Spleen (tissue), 7 donors: ENCODE results near the gene SCFD2.

Experiments
- CTCF ChIP-seq, 11 experiments: fragments of 200-600 bp in 7 of 11; fragments of 450-650 bp in 4 of 11; sonication (generic) in 4 of 11; IDR thresholded peaks in 8 of 11; conservative IDR thresholded peaks in 3 of 11; 1 replicate in 7 of 11; 2 replicates in 4 of 11; pipeline versions ENCODE4 v1.4.0 to v1.8.0; 2016 to 2021; ENCODE audit warnings: antibody characterized with exemption in 11 of 11, inconsistent platforms in 4 of 11, mild to moderate bottlenecking in 1 of 11
- POLR2AphosphoS5 ChIP-seq, 3 donors: sonication (generic); formaldehyde crosslinking; IDR thresholded peaks; one replicate each; pipeline ENCODE4 v1.5.1; 2017; ENCODE audit warnings: antibody characterized with exemption in 3 of 3
- donor health status: DM: no; HTN: no; CAD: no; lungs with moderate emphysema.
- donor health status: DM: no; HTN: no; CAD: no.
- donor health status: DM: no; HTN: no; CAD: no.

GRCh38 chr4:53120778-53121177 lies 245.1 kb downstream of the SCFD2 start:
- TF ChIP-seq CTCF (IDR thresholded peaks at IDR 0.05 in 8 of 11, conservative IDR thresholded peaks at IDR 0.05 in 3 of 11) (no peak), POLR2AphosphoS5 (IDR thresholded peaks at IDR 0.05) (peak in 1 of 3 donors; percentile 18)
